ENCODE data around the gene PLCB4.

GRCh38 chr20:9256393-9256792, 187.5 kb downstream of the PLCB4 start:
- TF ChIP-seq, protein P1, sequence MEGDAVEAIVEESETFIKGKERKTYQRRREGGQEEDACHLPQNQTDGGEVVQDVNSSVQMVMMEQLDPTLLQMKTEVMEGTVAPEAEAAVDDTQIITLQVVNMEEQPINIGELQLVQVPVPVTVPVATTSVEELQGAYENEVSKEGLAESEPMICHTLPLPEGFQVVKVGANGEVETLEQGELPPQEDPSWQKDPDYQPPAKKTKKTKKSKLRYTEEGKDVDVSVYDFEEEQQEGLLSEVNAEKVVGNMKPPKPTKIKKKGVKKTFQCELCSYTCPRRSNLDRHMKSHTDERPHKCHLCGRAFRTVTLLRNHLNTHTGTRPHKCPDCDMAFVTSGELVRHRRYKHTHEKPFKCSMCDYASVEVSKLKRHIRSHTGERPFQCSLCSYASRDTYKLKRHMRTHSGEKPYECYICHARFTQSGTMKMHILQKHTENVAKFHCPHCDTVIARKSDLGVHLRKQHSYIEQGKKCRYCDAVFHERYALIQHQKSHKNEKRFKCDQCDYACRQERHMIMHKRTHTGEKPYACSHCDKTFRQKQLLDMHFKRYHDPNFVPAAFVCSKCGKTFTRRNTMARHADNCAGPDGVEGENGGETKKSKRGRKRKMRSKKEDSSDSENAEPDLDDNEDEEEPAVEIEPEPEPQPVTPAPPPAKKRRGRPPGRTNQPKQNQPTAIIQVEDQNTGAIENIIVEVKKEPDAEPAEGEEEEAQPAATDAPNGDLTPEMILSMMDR (IDR thresholded peaks at IDR 0.05), result no peak
- TF ChIP-seq POLR2A (IDR thresholded peaks at IDR 0.05), result no peak
